OCI-LY3 (cell line): Measurements from ENCODE around the gene ASMTL.

Experiments
- H2AFZ ChIP-seq: fragments of 200-600, 300-600 bp; shearing (Covaris generic); 2 replicates; pipeline ENCODE4 v1.6.0; 2014; ENCODE audit warnings: antibody characterized with exemption, low read depth, low read length
- H3K27ac ChIP-seq: fragments of 200-600, 300-600 bp; sonication (generic); 2 replicates; pipeline ENCODE4 v1.5.1; 2014; ENCODE audit warnings: mild to moderate bottlenecking, low read length, moderate library complexity, mixed read lengths
- H3K27me3 ChIP-seq: fragments of 200-600, 300-600 bp; sonication (generic); 2 replicates; pipeline ENCODE4 v1.6.1; 2014; ENCODE audit warnings: low read depth, low read length, mixed read lengths
- H3K36me3 ChIP-seq: fragments of 200-600, 300-600 bp; sonication (generic); replicated peaks from 2 replicates; pipeline ENCODE3; 2014; ENCODE audit warnings: low read depth, low read length, mixed read lengths
- H3K4me1 ChIP-seq: fragments of 300-600, 200-600 bp; sonication (generic); 2 replicates; pipeline ENCODE4 v1.6.1; 2014; ENCODE audit warnings: low read length, mixed read lengths
- H3K4me2 ChIP-seq: fragments of 200-600, 300-600 bp; sonication (generic); 2 replicates; pipeline ENCODE4 v1.6.1; 2014; ENCODE audit warnings: low read length, mixed read lengths
- H3K4me3 ChIP-seq: fragments of 300-600, 200-600 bp; sonication (generic); 2 replicates; pipeline ENCODE4 v1.5.1; 2014; ENCODE audit warnings: antibody characterized with exemption, mild to moderate bottlenecking, low read length, moderate library complexity
- H3K79me2 ChIP-seq: fragments of 300-600, 200-600 bp; shearing (Covaris generic); 2 replicates; pipeline ENCODE4 v1.6.1; 2014; ENCODE audit warnings: mild to moderate bottlenecking, low read length, mixed read lengths
- H3K9ac ChIP-seq: fragments of 300-600, 200-600 bp; shearing (Covaris generic); 2 replicates; pipeline ENCODE4 v1.6.0; 2014; ENCODE audit warnings: mild to moderate bottlenecking, low read length, moderate library complexity
- H3K9me3 ChIP-seq: fragments of 200-600, 300-600 bp; shearing (Covaris generic); 2 replicates; pipeline ENCODE4 v1.6.1; 2014; ENCODE audit warnings: low read length, mixed read lengths; ENCODE audit not compliant: insufficient read depth
- H4K20me1 ChIP-seq: fragments of 200-600, 300-600 bp; sonication (generic); 2 replicates; pipeline ENCODE4 v1.6.1; 2016; ENCODE audit warnings: low read length, mixed read lengths; ENCODE audit not compliant: insufficient read depth
- CTCF ChIP-seq: fragments of 200-600, 300-600 bp; sonication (generic); IDR thresholded peaks from 2 replicates; pipeline ENCODE4 v1.5.1; 2014; ENCODE audit warnings: antibody characterized with exemption, low read length, low read depth
- EZH2phosphoT487 ChIP-seq: fragments of 200-600 bp; shearing (Covaris generic); IDR thresholded peaks from 2 replicates; pipeline ENCODE4 v1.6.1; 2018; ENCODE audit warnings: antibody characterized with exemption, mixed run types, low read depth

ASMTL gene

GRCh38 chrX:1359477-1359873 is 93.2 kb downstream of the ASMTL start:
- Histone ChIP-seq H3K27me3 (no peaks in the 10 kb centered on the region), H3K9ac (no peak overlapping the region), H3K4me2 (no peak overlapping the region), H3K4me3 (no peak overlapping the region), H2AFZ (no peak overlapping the region), H3K4me1 (peaks cover 7% of the 10 kb centered on the region; the same call in 1 of the 2 replicates), H3K9me3 (no peaks in the 10 kb centered on the region), H3K27ac (no peak overlapping the region), H4K20me1 (no peaks in the 10 kb centered on the region), H3K79me2 (no peaks in the 10 kb centered on the region), H3K36me3 (peaks cover 4% of the 10 kb centered on the region)
- TF ChIP-seq CTCF: no peak
- TF ChIP-seq EZH2phosphoT487: no peak

DNA sequence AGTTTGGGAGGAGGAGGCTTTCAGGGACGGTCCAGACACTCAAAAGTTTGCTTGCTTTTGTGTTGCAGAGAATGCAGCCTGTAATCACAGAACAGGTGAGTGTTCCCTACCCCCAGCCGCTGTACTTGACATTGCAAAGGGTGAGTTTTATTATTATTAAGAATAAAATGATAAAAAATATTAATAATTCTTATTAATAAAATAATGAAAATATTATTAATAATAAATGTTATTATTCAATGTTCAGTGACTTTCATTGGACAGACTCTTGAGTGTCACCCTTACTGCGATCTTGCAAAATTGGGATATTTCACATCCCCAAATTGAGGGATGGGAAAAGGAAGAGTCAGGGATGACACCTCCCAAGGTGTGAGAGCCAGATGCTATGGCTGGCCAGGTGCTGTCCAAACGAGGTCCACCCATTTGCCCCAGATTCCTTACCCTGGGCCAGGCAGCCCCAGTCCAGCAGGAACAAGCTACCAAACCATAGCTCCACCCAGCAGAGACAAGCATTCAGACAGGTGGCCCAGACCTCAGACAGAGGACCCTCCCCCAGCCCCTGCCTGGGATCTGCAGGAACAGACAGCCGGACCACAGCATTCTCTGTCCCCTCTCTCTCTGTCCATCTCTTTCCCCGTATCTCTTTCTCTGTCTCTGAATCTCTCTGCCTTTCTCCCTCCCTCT is 93.8 kb downstream of the ASMTL start:
- Histone ChIP-seq H2AFZ (no peak overlapping the region), H3K9me3 (no peaks in the 10 kb centered on the region), H3K4me3 (no peak overlapping the region), H3K79me2 (no peaks in the 10 kb centered on the region), H3K4me1 (peaks cover 7% of the 10 kb centered on the region; the same call in 1 of the 2 replicates), H3K36me3 (peaks cover 4% of the 10 kb centered on the region), H3K27me3 (no peaks in the 10 kb centered on the region), H3K4me2 (no peak overlapping the region), H3K9ac (no peak overlapping the region), H4K20me1 (no peaks in the 10 kb centered on the region), H3K27ac (no peak overlapping the region)
- TF ChIP-seq EZH2phosphoT487: no peak
- no peak for TF ChIP-seq CTCF

DNA sequence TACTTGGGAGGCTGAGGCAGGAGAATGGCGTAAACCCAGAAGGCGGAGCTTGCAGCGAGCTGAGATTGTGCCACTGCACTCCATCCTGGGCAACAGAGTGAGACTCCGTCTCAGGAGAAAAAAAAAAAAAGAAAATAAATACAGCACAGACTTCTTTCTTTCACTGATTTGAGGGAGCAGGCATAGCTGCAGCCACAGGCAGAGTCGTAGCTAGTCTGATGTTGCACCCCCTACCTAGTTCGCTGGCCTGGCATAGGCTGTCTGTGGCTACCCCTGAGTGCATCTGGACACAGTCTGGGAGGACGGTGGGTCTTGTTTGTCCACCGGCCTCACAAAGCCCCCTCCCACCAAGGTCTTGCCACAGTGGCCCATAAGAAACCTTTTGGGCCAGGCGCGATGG is 94.7 kb downstream of the ASMTL start:
- TF ChIP-seq EZH2phosphoT487 (no peak), CTCF (no peak)

DNA sequence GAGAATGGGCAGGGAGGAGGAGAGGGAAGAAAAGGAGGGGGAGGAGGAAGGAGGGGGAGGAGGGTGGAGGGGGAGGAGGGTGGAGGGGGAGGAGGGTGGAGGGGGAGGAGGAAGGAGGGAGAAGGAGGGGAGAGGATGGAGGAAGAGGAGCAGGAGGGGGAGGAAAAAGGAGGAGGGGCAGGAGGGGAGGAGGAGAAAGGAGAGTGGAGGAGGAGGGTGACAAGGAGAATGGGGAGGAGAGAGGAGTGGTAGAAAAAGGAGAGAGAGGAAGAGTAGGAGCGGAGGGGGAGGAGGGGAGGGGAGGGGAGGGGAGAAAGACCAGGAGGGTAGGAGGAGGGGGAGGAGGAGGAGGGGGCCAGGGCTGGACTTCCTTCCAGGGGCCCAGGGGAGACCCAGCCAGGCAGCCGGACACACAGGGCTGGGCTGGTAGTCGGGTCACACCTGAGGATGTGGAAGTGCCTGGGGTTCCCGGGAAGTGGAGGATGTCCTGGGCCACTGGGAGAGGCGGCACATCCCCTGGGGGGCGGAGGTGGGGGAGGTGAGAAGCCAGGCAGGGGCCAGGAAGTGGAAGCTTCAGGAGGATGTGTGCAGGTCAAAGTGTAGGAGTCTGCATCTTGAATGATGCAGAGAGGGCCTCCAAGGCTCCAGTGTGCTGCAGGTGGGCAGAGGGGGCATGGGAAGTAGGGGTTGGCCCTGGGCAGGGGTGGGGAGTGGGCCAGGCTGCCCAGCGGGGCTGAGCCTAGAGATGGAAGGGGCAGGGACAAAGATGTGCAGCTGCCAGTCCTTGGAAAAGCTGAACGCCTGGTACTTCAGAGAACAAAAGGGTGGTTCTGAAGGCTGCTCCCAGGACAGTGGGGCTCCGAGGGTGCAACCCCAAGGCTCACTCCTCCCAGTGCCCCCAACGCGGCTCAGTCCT is 97.3 kb downstream of the ASMTL start:
- TF ChIP-seq EZH2phosphoT487 (no peak), CTCF (no peak)
- Histone ChIP-seq H3K27ac (no peak overlapping the region), H3K27me3 (no peaks in the 10 kb centered on the region), H3K9me3 (0 out of 2 replicates have a peak, but pooled peaks cover 3% of the 10 kb centered on the region), H4K20me1 (no peaks in the 10 kb centered on the region), H3K4me2 (no peak overlapping the region; the same call in 1 of the 2 replicates), H2AFZ (no peak overlapping the region), H3K36me3 (peaks cover 16% of the 10 kb centered on the region), H3K79me2 (no peaks in the 10 kb centered on the region), H3K4me1 (peaks cover 7% of the 10 kb centered on the region; the same call in 1 of the 2 replicates), H3K9ac (no peak overlapping the region), H3K4me3 (no peak overlapping the region)

More for the DNA sequence above, 94.7 kb downstream of the ASMTL start:
- Histone ChIP-seq H3K4me1 (peaks cover 7% of the 10 kb centered on the region; the same call in 1 of the 2 replicates), H3K9me3 (no peaks in the 10 kb centered on the region), H2AFZ (no peak overlapping the region), H3K27me3 (no peaks in the 10 kb centered on the region), H3K4me3 (no peak overlapping the region), H4K20me1 (no peaks in the 10 kb centered on the region), H3K4me2 (no peak overlapping the region), H3K79me2 (no peaks in the 10 kb centered on the region), H3K27ac (no peak overlapping the region), H3K36me3 (peaks cover 9% of the 10 kb centered on the region), H3K9ac (no peak overlapping the region)
